ENCODE data around the gene CPM. TPM values are rescaled to one million over a fixed set of nuclear protein-coding genes. Genes with fewer than 3 reads are reported as not detected.

CPM gene
- total and polyA plus RNA-seq, 4 donors: 14.2 to 65.0 (median 24.0) TPM

- H3K27ac ChIP-seq (ENCODE audit: low read depth in 1 of 2, low read length in 2 of 2): no peak overlapping the region
- no peaks in the 10 kb centered on the region for H3K9me3 ChIP-seq (ENCODE audit: control insufficient read depth in 4 of 4, low read length in 3 of 4)
- TF ChIP-seq SP1 (IDR thresholded peaks at IDR 0.05) (no peak), RAD21 (IDR thresholded peaks at IDR 0.05) (no peak), HNF4G (IDR thresholded peaks at IDR 0.05) (no peak), CTCF (IDR thresholded peaks at IDR 0.05; ENCODE audit: low read depth, low read length, missing input control) (no peak), FOXA1 (IDR thresholded peaks at IDR 0.05) (no peak), REST (IDR thresholded peaks at IDR 0.05) (no peak), ZBTB33 (IDR thresholded peaks at IDR 0.05) (no peak)
- H3K4me1 ChIP-seq (ENCODE audit: control insufficient read depth in 4 of 4, insufficient read depth in 4 of 4, low read length in 3 of 4): peaks cover 11 to 34% (median 24%) of the 10 kb centered on the region in 4 donors
- no peak for DNase-seq (ENCODE audit: low spot score)
- H3K27me3 ChIP-seq (ENCODE audit: control insufficient read depth in 4 of 4, insufficient read depth in 4 of 4, low read length in 3 of 4): no peaks in the 10 kb centered on the region
- no peak overlapping the region for H3K4me3 ChIP-seq (ENCODE audit: low read depth in 1 of 3, low read length in 3 of 3)
- H3K36me3 ChIP-seq (ENCODE audit: control insufficient read depth in 4 of 4, insufficient read depth in 3 of 4, low read depth in 1 of 4, low read length in 3 of 4): no peaks in the 10 kb centered on the region
- H3K9ac ChIP-seq (ENCODE audit: low read depth in 1 of 2, low read length in 2 of 2): no peak overlapping the region
- WGBS: 69% methylated on average over 3 of the region's 3 CpGs
Observed at GRCh38 chr12:68975811-68976210, 42.8 kb upstream of the CPM start.

GRCh38 chr12:68972595-68972994 is 39.6 kb upstream of the CPM start:
- H3K4me1 ChIP-seq (ENCODE audit: control insufficient read depth in 4 of 4, insufficient read depth in 4 of 4, low read length in 3 of 4): peaks cover 6 to 25% (median 15%) of the 10 kb centered on the region in 4 donors
- no peaks in the 10 kb centered on the region for H3K36me3 ChIP-seq (ENCODE audit: control insufficient read depth in 4 of 4, insufficient read depth in 3 of 4, low read depth in 1 of 4, low read length in 3 of 4)
- peak overlapping the region; percentile 32 to 50 for H3K27ac ChIP-seq (ENCODE audit: low read depth in 1 of 2, low read length in 2 of 2)
- H3K4me3 ChIP-seq (ENCODE audit: low read depth in 1 of 3, low read length in 3 of 3): no peak overlapping the region
- 18% methylated on average over 2 of the region's 2 CpGs for WGBS
- no peaks in the 10 kb centered on the region for H3K27me3 ChIP-seq (ENCODE audit: control insufficient read depth in 4 of 4, insufficient read depth in 4 of 4, low read length in 3 of 4)
- no peaks in the 10 kb centered on the region for H3K9me3 ChIP-seq (ENCODE audit: control insufficient read depth in 4 of 4, low read length in 3 of 4)
- peak; percentile 44 for DNase-seq (ENCODE audit: low spot score)
- H3K9ac ChIP-seq (ENCODE audit: low read depth in 1 of 2, low read length in 2 of 2): no peak overlapping the region
- TF ChIP-seq REST (IDR thresholded peaks at IDR 0.05): peak; percentile 74
- peak; percentile 77 for TF ChIP-seq HNF4G (IDR thresholded peaks at IDR 0.05)
- TF ChIP-seq YY1 (IDR thresholded peaks at IDR 0.05): peak; percentile 92
- TF ChIP-seq FOXA1 (IDR thresholded peaks at IDR 0.05): no peak
- peak; percentile 89 to 92 for TF ChIP-seq HNF4A (conservative IDR thresholded peaks at IDR 0.05)
- TF ChIP-seq GABPA (IDR thresholded peaks at IDR 0.05 in 1 of 2, conservative IDR thresholded peaks at IDR 0.05 in 1 of 2): peak in 1 of 2 donors; percentile 49
- peak; percentile 91 for TF ChIP-seq SP1 (IDR thresholded peaks at IDR 0.05)
- peak; percentile 70 for TF ChIP-seq MAX (IDR thresholded peaks at IDR 0.05)
- TF ChIP-seq FOXA2 (IDR thresholded peaks at IDR 0.05): no peak
- peak; percentile 74 for TF ChIP-seq ZBTB33 (IDR thresholded peaks at IDR 0.05)
- peak; percentile 82 to 86 for TF ChIP-seq RXRA (IDR thresholded peaks at IDR 0.05)
- no peak for TF ChIP-seq CTCF (IDR thresholded peaks at IDR 0.05; ENCODE audit: low read depth, low read length, missing input control)
- peak; percentile 59 to 77 for TF ChIP-seq RAD21 (IDR thresholded peaks at IDR 0.05)
- peak in 1 of 2 donors; percentile 35 for TF ChIP-seq EGR1 (IDR thresholded peaks at IDR 0.05; ENCODE audit: low read depth in 2 of 2)
